NCI-H524 (cell line): Measurements from ENCODE around the gene NR1H2.
"Not testable (repeated sequence)": the region's sequence is repeated elsewhere in the genome, so short reads cannot be mapped to it uniquely, and the experiment has no call there.

Experiments
- DNase-seq, 2 experiments: peaks; one replicate each; lab custom pipeline; 2025; lab: John Stamatoyannopoulos, UW

NR1H2 gene

DNA sequence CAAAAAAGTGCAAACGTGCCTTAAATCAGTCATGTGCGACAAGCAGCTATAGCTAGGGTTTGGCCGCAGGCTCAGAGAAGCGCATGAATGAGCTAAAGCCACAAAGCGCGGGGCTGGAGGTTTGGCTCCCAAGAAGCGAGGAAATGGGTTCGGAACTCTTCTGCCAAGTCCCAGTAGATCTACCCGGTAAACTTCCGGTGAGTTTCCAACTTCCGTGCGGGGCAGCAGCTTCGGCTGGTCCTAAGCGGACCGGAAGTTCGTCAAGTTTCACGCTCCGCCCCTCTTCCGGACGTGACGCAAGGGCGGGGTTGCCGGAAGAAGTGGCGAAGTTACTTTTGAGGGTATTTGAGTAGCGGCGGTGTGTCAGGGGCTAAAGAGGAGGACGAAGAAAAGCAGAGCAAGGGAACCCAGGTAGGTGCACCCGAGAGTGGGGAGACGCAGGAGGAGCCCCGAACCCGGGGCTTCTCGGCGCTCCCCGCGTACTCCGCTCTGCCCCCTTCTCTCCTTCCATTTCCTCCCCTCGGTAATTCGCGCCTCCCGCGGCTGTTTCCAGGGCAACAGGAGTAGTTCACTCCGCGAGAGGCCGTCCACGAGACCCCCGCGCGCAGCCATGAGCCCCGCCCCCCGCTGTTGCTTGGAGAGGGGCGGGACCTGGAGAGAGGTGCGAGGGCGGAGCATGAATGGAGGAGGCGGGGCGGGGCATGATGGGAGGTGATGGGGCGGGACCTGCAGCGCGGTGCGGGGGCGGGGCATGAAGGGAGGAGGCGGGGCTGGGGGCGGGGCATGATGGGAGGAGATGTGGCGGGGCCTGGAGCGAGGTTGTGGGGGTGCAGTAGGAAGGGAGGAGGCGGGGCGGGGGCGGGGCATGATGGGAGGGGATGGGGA is at the start of gene NR1H2:
Gene NR1H2 (plus strand): TSS at position 292 of the 885 bp plus-strand sequence. CDS start 1,149 bp downstream, outside the sequence.
- DNase-seq = peak; percentile 95 to 98

DNA sequence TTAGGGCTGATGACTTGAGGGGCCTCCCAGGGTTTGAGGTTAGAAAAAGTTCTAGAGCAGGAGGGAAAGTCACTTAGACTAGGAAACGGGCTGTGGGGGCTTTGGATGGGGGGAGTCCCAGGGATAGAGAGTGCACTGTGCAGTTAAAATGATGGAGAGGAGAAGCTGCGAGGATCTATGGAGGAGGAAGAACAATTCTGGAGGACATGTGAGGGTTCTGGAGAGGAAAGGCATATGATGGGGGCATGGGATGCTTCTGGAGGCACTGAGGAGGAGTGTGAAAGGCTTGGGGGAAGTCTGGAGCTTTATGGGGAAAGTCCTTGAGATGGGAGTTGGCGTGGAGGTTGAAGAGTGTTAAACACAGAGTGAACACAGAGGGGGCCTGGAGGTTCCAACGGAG is 49.2 kb upstream of the NR1H2 start:
- DNase-seq = no peak

DNA sequence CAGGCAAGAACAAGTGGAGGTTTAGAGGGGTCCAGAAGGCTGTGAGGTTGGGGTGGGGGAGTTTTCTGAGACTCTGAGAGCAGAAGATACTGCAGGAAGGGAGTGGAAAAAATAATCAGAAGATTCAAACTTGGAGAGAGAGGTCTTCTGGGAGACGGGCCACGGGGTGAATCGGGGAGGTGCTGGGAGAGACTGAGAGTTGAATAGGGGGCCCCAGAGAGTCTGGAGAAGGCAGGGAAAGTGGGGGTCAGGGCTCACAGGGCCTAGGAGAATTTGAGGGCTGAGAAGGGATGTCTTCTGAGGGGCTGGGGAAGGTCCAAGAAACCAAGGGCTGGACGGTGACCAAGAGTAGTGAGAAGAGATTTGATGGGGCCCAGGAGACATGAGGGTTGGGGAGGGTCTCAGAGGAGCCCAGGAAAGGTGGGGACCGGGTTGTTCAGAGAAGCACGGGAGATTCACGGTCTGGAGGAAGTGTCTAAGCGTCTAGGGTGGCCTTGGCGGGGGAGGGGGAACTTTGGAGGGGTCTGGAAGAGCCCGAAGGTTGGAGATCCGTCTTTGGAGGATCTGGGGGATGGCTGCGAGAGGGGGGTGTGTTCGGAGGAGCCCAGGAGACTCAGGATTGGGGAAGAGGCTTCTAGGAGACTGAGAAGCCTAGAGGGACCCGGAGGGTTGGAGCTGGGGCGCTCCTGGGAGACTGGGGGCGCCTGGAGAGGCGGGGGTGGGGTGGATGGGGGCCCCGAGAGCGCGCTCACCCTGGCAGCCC is 48.6 kb upstream of the NR1H2 start:
- DNase-seq = no peak

DNA sequence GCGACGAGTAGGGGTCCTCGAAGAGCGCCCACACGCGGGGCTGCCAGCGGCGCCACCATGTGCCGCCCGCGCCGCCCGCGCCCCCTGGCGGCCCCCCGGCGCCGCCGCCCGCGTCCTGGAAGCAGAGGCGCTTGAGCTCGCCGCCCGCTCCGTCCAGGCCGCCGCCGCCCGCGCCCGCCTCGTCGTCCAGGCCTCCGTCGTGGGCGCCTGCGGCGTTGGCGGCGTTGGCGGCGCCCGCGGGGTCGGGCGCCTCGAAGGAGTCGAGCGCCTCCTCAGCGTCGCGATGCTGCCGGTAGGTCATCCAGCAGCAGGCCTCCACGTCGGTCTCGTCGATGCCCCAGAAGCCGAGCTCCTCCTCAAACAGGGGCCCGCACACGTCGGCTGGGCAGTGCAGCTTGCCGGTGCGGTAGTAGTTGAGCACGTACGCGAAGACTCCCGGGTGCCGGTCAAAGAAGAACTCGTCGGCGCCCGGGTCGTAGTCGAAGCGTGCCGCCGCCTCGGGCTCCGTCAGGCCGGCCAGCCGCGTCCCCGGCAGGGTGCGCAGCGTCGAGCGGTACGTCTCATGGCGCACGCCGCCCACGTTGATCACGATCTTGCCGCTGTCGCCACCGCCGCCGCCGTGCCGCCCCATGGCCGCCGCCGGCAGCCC is 47.9 kb upstream of the NR1H2 start:
- DNase-seq = peak in 1 of 2 experiments; percentile 24

DNA sequence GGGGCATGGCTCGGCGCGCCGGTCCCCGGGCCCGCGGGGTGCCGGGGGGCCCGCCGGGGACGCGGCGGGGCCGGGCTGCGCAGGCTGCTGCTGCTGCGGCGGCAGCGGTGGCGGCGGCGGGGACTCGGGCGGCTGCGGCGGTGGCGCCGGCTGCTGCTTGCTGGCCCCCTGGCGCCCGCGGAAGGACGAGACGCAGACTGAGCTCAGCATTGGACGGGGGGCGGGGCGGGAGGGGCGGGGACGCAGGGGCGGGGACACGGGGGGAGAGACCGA is 47.4 kb upstream of the NR1H2 start:
- DNase-seq = no peak

DNA sequence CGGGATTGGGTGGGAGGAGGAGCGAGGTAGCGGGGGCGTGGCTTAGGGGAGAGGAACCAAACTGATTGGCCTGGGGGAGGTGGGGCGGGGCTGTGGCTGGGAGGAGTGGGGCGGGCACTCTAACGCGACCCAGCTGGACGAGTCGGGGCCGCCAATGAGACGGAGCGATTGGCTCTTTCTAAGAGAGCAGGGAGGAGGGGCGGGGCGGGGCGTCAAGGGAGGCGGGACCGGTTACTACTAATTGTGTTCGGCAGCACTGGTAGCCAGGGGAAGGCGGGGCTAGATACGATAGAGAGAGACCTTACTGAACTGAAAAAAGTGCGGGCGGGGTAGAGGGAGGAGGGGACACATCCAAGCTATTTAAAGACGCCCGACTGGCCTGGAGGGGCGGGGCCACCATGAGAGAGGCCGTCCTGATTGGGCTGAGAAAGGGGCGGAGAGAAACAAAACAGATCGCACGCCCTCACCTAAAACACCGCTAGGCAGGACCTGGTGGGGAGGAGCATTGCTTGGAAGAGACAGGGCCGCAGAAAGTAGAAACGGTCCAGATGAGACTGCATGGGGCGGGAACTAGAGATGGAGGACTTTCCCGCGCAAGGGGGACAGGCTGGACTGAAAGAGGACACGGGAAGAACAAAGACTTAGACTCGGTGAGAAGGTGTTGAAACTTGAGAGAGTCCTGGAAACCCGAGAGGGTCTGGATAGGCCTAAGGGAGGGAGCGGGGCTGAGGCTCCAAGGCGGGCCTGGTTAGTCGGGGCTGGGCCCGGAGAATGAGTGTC is 46.9 kb upstream of the NR1H2 start, which contains the start of gene KCNC3:
Gene KCNC3 (minus strand): TSS at position 232 of the 780 bp plus-strand sequence. CDS start 295 bp downstream, outside the sequence.
- DNase-seq = peak; percentile 70 to 84

DNA sequence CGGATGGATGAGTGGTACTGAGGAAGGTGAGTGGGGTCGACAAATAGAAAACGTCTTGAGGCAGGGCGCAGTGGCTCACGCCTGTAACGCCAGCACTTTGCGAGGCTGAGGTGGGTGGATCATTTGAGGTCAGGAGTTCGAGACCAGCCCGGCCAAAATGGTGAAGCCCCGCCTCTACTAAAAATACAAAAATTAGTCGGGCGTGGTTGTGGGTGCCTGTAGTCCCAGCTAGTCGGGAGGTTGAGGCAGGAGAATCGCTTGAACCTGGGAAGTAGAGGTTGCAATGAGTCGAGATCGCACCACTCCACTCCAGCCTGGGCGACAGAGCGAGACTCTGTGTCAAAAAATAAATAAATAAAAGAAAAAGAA is 46.3 kb upstream of the NR1H2 start:
- DNase-seq = not testable (repeated sequence)

DNA sequence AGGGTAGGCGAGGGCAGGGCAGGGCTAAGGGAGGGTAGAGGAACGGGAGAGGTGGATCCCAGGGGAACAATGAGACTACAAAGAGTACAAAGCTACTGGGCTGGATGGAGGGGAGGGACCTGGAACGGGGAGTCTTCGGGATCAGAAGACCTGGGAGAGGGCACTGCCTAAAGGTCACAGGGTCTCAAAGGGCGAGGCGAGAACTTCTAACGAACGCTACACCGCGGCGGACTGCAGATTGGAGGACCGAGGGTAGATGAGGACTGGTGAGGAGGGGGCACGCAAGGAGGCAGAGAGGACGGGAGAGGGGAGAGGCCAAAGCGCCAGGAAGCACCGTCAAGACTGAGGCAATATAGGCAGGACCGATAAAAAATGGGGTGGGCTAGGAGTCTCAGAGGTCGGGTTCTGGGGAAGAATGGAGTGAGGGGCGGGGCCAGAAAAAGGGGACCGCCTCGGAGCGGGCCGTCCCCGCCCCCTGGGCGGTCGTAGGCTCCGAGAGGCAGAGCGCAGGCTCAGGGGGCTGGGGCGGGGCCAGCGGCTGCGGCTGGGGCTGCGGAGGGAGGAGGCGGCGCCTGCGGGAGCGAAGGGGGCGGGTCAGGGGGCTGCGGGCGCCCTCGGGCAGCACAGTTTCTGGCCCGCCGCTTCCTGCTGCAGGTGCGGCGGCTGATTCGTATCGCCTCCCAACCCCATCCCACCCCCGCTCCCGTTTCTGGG is 45.7 kb upstream of the NR1H2 start:
- peak in 1 of 2 experiments; percentile 27 for DNase-seq

DNA sequence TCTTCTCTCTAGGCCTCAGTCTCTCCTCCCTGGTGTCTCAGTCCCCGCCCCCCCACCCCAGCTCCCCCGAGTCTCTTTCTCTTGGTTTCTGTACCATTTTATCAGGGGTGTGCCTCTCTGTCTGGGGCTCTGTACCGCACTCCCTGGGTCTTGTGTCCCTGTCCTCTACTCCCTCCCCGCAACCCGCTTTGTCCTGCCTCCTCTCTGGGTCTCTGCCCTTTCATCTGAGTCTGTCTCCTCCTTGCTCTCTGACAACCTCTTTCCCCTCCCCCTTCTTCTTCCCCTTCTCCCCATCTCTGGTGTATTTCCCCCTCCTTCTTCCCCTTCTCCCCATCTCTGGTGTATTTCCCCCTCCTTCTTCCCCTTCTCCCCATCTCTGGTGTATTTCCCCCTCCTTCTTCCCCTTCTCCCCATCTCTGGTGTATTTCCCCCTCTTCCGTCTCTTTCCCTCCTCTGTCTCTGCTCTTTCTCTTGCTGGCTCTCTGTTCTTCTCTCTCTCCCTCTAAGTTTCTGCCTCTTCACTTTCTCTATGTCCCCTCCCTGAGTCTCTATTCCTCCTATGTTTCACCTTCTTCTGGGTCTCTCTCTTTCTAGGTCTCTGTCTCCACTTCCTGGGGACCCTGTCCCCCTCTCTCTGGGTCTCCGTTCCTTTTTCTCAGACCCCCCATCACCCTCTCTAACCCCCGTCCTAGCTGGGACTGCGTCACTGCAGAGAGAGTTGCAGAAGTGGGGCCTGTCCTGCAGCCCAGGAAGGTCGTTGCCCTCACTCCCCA is 44.9 kb upstream of the NR1H2 start:
- no peak for DNase-seq

DNA sequence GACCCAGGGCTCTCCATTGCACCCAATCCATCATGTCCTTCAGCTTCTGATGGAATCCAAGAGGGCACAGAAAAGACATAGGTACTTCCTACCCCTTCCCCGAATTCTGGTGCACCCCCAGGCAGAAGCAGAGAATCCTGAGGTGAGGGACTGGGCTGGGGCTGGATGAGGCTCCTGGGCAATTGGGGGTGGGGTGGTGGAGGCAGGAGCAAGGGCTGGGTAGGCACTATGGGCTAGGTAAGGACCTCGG is 44.3 kb upstream of the NR1H2 start:
- no peak for DNase-seq

DNA sequence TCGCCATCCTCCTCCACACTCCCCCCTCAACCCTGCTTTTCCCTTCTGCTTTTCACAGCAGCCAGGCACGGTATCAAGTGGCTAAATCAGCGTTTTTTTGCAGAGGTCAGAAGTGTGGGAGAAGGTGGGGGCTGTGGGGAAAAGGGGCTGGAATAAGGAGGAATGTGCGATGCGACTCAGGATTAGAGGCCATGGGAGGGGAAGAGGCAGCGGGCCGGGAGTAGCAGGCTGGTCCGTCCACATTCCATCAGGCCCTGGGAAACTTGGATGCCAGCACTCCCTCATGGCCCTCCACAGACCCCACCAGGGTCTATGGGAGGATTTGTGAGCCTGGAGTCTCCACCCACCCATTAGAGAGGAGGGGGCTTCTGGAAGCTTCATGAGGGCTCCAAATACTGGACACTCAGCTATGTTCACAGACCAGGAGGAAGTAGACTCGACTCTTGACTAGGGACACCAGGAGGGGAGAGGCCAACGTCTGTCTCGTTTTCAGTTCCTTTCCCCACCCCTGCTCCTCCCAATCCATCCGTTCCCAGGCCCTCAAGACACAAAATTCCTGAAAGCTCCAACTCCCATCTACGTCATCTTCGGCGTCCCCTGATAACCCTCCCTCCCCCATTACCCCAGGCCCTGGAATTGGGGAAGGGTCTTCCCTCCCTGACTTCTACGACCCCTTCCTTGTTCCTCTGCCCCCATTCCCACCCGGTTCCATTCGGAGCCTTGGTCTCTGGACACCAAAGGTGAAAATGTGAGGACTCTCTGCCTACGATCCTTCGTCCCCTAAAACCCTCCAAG is 43.8 kb upstream of the NR1H2 start:
- no peak for DNase-seq

DNA sequence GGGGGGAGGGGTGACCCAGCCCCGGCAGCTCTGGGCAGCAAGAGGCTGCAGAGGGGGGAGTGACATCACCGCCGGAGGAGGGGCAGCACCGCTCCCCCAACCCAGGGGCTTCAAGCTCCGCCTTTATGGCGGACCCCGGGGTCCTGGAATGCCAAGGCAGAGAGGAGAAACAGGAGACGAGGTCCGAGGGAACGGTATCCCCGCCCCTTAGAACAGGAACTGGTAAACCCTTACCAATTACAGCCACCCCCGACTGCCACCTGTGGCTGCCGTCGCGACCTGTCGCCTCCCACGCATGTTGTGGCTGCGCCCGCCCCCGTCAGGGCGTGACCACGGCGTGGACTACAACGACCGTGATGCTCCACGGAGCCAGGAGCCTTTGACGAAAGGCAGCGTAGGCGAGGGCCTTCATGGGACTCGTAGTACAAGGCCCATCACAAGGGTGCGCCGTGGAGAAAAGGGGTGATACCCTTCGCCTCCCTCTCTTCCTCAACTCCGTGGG is 43.0 kb upstream of the NR1H2 start:
- DNase-seq = peak in 1 of 2 experiments; percentile 64

DNA sequence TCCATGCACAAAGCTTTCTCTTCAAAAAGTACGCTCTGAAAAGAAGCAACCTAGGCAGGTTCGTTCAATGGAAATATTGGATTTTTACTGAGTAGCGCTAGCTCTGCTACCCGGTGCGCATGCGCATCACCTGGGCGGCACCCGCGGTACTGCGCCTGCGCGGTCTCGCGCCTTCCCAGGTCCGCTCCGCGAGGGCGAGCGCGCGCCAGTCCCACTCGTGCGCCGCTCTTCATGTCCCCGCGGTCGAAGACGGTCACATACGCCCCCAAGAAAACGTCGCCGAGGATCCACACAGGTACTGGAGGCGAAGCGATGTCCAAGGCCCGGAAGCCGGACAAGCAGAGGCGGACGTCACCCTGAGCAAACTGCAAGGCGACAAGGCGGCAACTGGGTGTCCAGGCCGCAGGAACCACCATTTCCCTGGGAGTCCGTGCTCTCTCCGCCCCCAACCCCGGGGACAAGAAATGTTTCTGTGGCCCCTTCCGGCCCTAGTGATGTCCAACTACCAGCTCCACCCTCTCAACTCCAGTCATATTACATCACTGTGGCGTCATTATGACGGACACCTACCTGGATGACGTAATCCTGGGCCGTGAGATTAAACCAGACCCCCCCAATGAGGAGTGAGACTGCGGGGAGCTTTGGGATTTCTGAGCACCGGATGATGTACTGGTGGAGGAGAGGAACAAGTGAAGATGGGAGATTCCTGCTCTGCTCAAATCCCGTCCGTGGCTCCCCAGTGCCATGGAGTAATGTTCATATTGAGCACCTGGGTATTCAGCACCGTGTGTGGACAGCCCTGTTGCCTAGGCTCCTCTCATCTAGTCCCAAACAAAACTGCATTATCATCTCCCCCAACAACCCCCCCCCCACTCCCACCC is 42.3 kb upstream of the NR1H2 start:
- peak in 1 of 2 experiments; percentile 64 for DNase-seq

DNA sequence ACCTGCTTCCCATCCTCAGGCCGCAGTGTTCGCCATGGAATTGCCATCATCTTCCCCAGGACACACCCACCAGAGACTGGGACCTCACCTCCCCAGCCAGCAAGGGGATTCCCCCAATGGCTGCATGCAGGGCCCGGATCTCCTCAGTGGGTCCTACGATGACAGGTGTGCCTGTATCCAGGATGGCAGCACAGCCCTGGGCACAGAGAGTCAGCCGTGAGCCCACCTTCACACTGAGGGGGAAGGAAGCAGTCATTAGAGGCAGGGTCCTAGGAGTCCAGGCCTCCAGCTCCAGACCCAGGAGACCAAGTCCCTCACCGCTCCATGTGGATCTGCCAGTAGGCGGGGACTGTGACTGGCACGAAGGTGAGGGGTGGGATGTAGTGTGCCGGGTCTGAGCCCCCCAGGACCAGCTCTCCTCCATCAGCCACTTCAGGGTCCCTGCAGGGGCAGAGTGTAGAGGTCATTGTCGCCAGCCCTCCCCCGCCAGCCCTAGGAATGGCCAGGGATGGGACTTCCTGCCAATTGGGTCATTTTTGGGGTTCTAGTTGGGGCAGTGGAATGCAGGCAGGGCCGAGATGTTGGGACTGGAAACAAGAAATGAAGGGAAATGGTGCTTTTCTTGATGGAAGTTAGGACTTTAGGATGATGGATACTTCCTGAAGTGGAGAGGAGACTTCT is 41.4 kb upstream of the NR1H2 start:
- no peak for DNase-seq

DNA sequence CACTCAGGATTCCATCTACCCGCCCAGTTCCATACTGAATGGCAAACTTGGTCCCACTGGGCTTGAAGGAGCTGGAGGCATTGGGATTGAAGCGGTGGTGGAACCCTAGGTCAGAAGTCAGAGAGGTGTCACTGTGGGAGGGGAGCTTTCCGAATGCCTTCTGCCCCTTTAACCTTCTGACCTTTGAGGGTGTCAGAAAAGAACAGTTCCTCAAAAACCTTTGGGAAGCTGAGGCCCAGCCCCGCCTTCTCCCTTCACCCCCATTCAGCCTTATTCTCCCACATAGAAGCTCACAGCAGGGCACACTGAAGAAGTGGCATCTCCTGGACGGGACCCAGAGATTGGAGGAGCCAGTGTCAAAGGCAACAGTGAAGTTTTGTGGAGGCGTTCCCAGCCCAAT is 39.2 kb upstream of the NR1H2 start:
- not testable (repeated sequence) for DNase-seq

DNA sequence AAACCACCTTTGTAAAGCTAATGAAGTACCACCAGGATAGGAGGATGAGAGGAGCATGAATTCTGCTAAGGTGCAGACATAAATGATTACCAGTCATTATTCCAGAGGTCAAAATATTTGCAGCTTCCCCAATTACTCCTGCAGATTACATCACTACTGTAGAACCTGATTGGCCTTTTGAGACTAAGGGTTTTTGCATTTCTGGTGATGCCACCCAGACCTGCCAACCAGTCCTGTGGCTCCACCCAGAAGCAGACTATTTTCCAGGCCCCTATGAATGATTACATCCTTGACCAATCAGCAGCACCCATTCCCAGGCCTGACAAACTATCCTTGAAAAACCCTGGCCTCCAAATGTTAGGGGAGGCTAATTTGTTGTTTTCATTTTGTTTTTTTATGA is 35.9 kb upstream of the NR1H2 start:
- no peak for DNase-seq

DNA sequence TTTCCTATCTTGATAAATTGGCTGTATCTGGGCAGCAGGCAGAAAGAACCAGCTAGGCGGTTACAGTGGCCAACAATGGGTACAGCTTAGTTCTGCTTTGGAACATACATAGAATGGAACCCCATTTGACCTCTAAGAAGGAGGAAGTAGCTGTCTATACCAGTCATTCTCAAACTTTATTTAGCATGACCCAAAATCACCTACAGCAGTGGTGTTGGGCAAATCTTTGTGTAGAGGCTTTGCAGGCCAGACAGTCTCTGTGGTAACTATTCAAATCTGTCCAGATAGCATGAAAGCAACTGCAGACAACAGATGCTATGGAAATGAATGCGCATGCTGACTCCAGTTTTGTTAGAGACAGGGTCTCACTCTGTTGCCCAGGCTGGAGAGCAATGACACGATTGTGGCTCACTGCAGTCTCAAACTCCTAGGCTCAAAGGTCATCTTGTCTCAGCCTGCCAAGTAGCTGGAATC is 35.1 kb upstream of the NR1H2 start:
- DNase-seq = no peak
